Muscle layer of colon (tissue), 2 donors: ENCODE data around the gene SDHA.
"Not testable (repeated sequence)": the region's sequence is repeated elsewhere in the genome, so short reads cannot be mapped to it uniquely, and the experiment has no call there.

ENCODE experiments used
- H3K27ac ChIP-seq: one replicate; pipeline ENCODE4 v1.7.0; 2013; ENCODE audit warnings: low read depth, mild to moderate bottlenecking, low read length, moderate library complexity
- H3K27me3 ChIP-seq, 2 donors: one replicate each; pipeline ENCODE4 v1.7.0; 2013; ENCODE audit warnings: low read length in 2 of 2, mild to moderate bottlenecking in 2 of 2; ENCODE audit not compliant: insufficient read depth in 2 of 2, control insufficient read depth in 1 of 2
- H3K36me3 ChIP-seq: one replicate; pipeline ENCODE4 v1.7.0; 2013; ENCODE audit warnings: mild to moderate bottlenecking, low read length; ENCODE audit not compliant: insufficient read depth
- H3K4me1 ChIP-seq: one replicate; pipeline ENCODE4 v1.7.0; 2013; ENCODE audit warnings: mild to moderate bottlenecking, low read length; ENCODE audit not compliant: insufficient read depth
- H3K4me3 ChIP-seq, 2 donors: one replicate each; pipeline ENCODE4 v1.7.0; 2013; ENCODE audit warnings: low read length in 2 of 2, low read depth in 1 of 2, mild to moderate bottlenecking in 1 of 2, moderate library complexity in 1 of 2
- H3K9ac ChIP-seq: one replicate; pipeline ENCODE4 v1.7.0; 2013; ENCODE audit warnings: low read length
- H3K9me3 ChIP-seq: one replicate; pipeline ENCODE4 v1.7.0; 2013; ENCODE audit warnings: mild to moderate bottlenecking, low read length
- donor health status: abdominal sarcoma.
- donor health status: Adenocarcinoma of cecum.

The SDHA gene

GRCh38 chr5:217494-218456 lies at the start of gene SDHA, which contains the start of gene CCDC127:
TSS of gene SDHA (plus strand) at chr5:218320. CDS start at chr5:218356, 36 bp downstream.
TSS of gene CCDC127 (minus strand) at chr5:218153. CDS start at chr5:216849, 1,304 bp downstream.
- Histone ChIP-seq H3K9ac (peak within 1 kb of the TSS; percentile 74), H3K4me3 (peak within 1 kb of the TSS; percentile 62 to 93)
- not testable (repeated sequence) for H3K27me3 ChIP-seq

GRCh38 chr5:169071-169727 lies 48.9 kb upstream of the SDHA start:
- H3K27ac ChIP-seq = no peak overlapping the region
- no peaks in the 10 kb centered on the region for H3K36me3 ChIP-seq
- no peak overlapping the region for H3K9ac ChIP-seq
- no peaks in the 10 kb centered on the region for H3K9me3 ChIP-seq
- H3K27me3 ChIP-seq = no peaks in the 10 kb centered on the region
- H3K4me1 ChIP-seq = no peaks in the 10 kb centered on the region
- H3K4me3 ChIP-seq = no peak overlapping the region

More at GRCh38 chr5:217494-218456, at the start of gene SDHA, which contains the start of gene CCDC127:
- H3K4me1 ChIP-seq, H3K9me3 ChIP-seq, H3K36me3 ChIP-seq: not testable (repeated sequence)
- H3K27ac ChIP-seq = peak within 1 kb of the TSS; percentile 88

GRCh38 chr5:169728-170094 lies 48.4 kb upstream of the SDHA start:
- Histone ChIP-seq H3K4me1 (no peaks in the 10 kb centered on the region), H3K27ac (no peak overlapping the region), H3K9ac (no peak overlapping the region), H3K36me3 (no peaks in the 10 kb centered on the region), H3K27me3 (no peaks in the 10 kb centered on the region), H3K4me3 (no peak overlapping the region), H3K9me3 (no peaks in the 10 kb centered on the region)

GRCh38 chr5:170971-171800 lies 46.9 kb upstream of the SDHA start:
- H3K36me3 ChIP-seq = no peaks in the 10 kb centered on the region
- H3K27ac ChIP-seq = no peak overlapping the region
- no peaks in the 10 kb centered on the region for H3K27me3 ChIP-seq
- H3K9me3 ChIP-seq = no peaks in the 10 kb centered on the region
- H3K9ac ChIP-seq = no peak overlapping the region
- no peak overlapping the region for H3K4me3 ChIP-seq
- no peaks in the 10 kb centered on the region for H3K4me1 ChIP-seq

GRCh38 chr5:171801-172331 lies 46.3 kb upstream of the SDHA start:
- H3K9me3 ChIP-seq = no peaks in the 10 kb centered on the region
- no peak overlapping the region for H3K9ac ChIP-seq
- no peak overlapping the region for H3K4me3 ChIP-seq
- no peaks in the 10 kb centered on the region for H3K36me3 ChIP-seq
- no peaks in the 10 kb centered on the region for H3K27me3 ChIP-seq
- no peak overlapping the region for H3K27ac ChIP-seq
- H3K4me1 ChIP-seq = no peaks in the 10 kb centered on the region

GRCh38 chr5:172421-172820 lies 45.7 kb upstream of the SDHA start:
- Histone ChIP-seq H3K36me3 (no peaks in the 10 kb centered on the region), H3K27me3 (no peaks in the 10 kb centered on the region), H3K9me3 (no peaks in the 10 kb centered on the region), H3K4me1 (no peaks in the 10 kb centered on the region), H3K9ac (no peak overlapping the region), H3K4me3 (no peak overlapping the region), H3K27ac (no peak overlapping the region)

GRCh38 chr5:172841-173251 lies 45.3 kb upstream of the SDHA start:
- no peak overlapping the region for H3K9ac ChIP-seq
- H3K27me3 ChIP-seq = no peaks in the 10 kb centered on the region
- no peak overlapping the region for H3K4me3 ChIP-seq
- no peaks in the 10 kb centered on the region for H3K4me1 ChIP-seq
- H3K36me3 ChIP-seq = no peaks in the 10 kb centered on the region
- H3K27ac ChIP-seq = no peak overlapping the region
- H3K9me3 ChIP-seq = no peaks in the 10 kb centered on the region

- Histone ChIP-seq H3K9ac (no peak overlapping the region), H3K36me3 (no peaks in the 10 kb centered on the region), H3K4me1 (no peaks in the 10 kb centered on the region), H3K4me3 (no peak overlapping the region), H3K27me3 (no peaks in the 10 kb centered on the region), H3K9me3 (no peaks in the 10 kb centered on the region), H3K27ac (no peak overlapping the region)
Measured at GRCh38 chr5:173392-174290, 44.5 kb upstream of the SDHA start.

GRCh38 chr5:174291-174600 lies 43.9 kb upstream of the SDHA start:
- Histone ChIP-seq H3K36me3 (no peaks in the 10 kb centered on the region), H3K27ac (no peak overlapping the region), H3K27me3 (no peaks in the 10 kb centered on the region), H3K9me3 (no peaks in the 10 kb centered on the region), H3K4me3 (no peak overlapping the region), H3K4me1 (no peaks in the 10 kb centered on the region), H3K9ac (no peak overlapping the region)

- no peaks in the 10 kb centered on the region for H3K27me3 ChIP-seq
- H3K9ac ChIP-seq = no peak overlapping the region
- H3K4me1 ChIP-seq = no peaks in the 10 kb centered on the region
- H3K4me3 ChIP-seq = no peak overlapping the region
- no peaks in the 10 kb centered on the region for H3K9me3 ChIP-seq
- H3K36me3 ChIP-seq = no peaks in the 10 kb centered on the region
- H3K27ac ChIP-seq = no peak overlapping the region
Measured at GRCh38 chr5:174876-175465, 43.1 kb upstream of the SDHA start.
